Neural progenitor cell (in vitro differentiated cells): ENCODE data around the gene TPST1. TPM values are rescaled to one million over a fixed set of nuclear protein-coding genes. Genes with fewer than 3 reads are reported as not detected.

Experiments used
- DNase-seq: peaks from one replicate; pipeline ENCODE4 v3.0.0-alpha.2; 2016; ENCODE audit warnings: low spot score
- H2AFZ ChIP-seq: fragments of 200-600 bp; sonication (generic); replicated peaks from 2 replicates; pipeline ENCODE4 v1.6.1; 2016; ENCODE audit warnings: antibody characterized with exemption
- H3F3A ChIP-seq: fragments of 200-600 bp; sonication (generic); 2 replicates; pipeline ENCODE4 v1.6.1; 2016; ENCODE audit warnings: antibody characterized with exemption, low read depth
- H3K27ac ChIP-seq: fragments of 200-600 bp; sonication (generic); 2 replicates; pipeline ENCODE4 v1.5.1; 2016; ENCODE audit warnings: mild to moderate bottlenecking
- H3K27me3 ChIP-seq: fragments of 200-600 bp; sonication (generic); 2 replicates; pipeline ENCODE4 v1.6.1; 2016; ENCODE audit warnings: mild to moderate bottlenecking, moderate library complexity
- H3K36me3 ChIP-seq: fragments of 200-600 bp; sonication (generic); 2 replicates; pipeline ENCODE4 v1.5.1; 2016
- H3K4me1 ChIP-seq: fragments of 200-600 bp; sonication (generic); 2 replicates; pipeline ENCODE4 v1.6.1; 2016; ENCODE audit warnings: mixed run types
- H3K4me2 ChIP-seq: fragments of 200-600 bp; sonication (generic); 2 replicates; pipeline ENCODE4 v1.6.1; 2016
- H3K4me3 ChIP-seq: fragments of 200-600 bp; sonication (generic); 2 replicates; pipeline ENCODE4 v1.5.1; 2016
- H3K79me2 ChIP-seq: fragments of 200-600 bp; sonication (generic); 2 replicates; pipeline ENCODE4 v1.6.1; 2016; ENCODE audit warnings: low read depth
- H3K9ac ChIP-seq: fragments of 200-600 bp; sonication (generic); 2 replicates; pipeline ENCODE4 v1.6.1; 2016
- H3K9me3 ChIP-seq: fragments of 200-600 bp; sonication (generic); 2 replicates; pipeline ENCODE4 v1.5.1; 2016; ENCODE audit warnings: low read depth
- H4K20me1 ChIP-seq: fragments of 200-600 bp; sonication (generic); 2 replicates; pipeline ENCODE4 v1.6.1; 2016; ENCODE audit warnings: low read depth
- H3K27ac Mint-ChIP-seq: 3 replicates; pipeline ENCODE4 v1.8.0; 2021; ENCODE audit warnings: mixed read lengths
- H3K27me3 Mint-ChIP-seq: 2 replicates; pipeline ENCODE4 v1.8.0; 2022; ENCODE audit warnings: low read depth, mild to moderate bottlenecking, inconsistent platforms, moderate library complexity, mixed read lengths; ENCODE audit not compliant: insufficient read depth
- H3K36me3 Mint-ChIP-seq: 3 replicates; pipeline ENCODE4 v1.8.0; 2021; ENCODE audit warnings: mixed read lengths
- H3K4me1 Mint-ChIP-seq: 3 replicates; pipeline ENCODE4 v1.8.0; 2021; ENCODE audit warnings: mixed read lengths
- H3K4me3 Mint-ChIP-seq: 3 replicates; pipeline ENCODE4 v1.8.0; 2021; ENCODE audit warnings: mild to moderate bottlenecking, moderate library complexity, mixed read lengths
- H3K9me3 Mint-ChIP-seq: 3 replicates; pipeline ENCODE4 v1.8.0; 2020; ENCODE audit warnings: mixed read lengths
- CTCF ChIP-seq: fragments of 200-600 bp; sonication (generic); IDR thresholded peaks from 2 replicates; pipeline ENCODE4 v1.5.1; 2017; ENCODE audit warnings: antibody characterized with exemption, mild to moderate bottlenecking
- EZH2 ChIP-seq: fragments of 200-600 bp; sonication (generic); IDR thresholded peaks from 2 replicates; pipeline ENCODE4 v1.6.1; 2017; ENCODE audit warnings: antibody characterized with exemption, mild to moderate bottlenecking, moderate library complexity
- EZH2phosphoT487 ChIP-seq: fragments of 200-600 bp; sonication (generic); IDR thresholded peaks from 2 replicates; pipeline ENCODE4 v1.6.1; 2017; ENCODE audit warnings: antibody characterized with exemption
- total RNA-seq: library from RNA; depleted of rRNA; stranded (reverse); fragments of >200 nt; gene quantifications from 2 replicates; pipeline ENCODE4 v1.2.3, GENCODE V29; 2015; ENCODE audit warnings: low replicate concordance

The TPST1 gene
- total RNA-seq, 1 donor from 2014 or later, result 24.9 TPM

- no peaks in the 10 kb centered on the region for H3F3A ChIP-seq
- no peak overlapping the region for H3K4me3 ChIP-seq
- no peaks in the 10 kb centered on the region for H3K9me3 ChIP-seq
- no peaks in the 10 kb centered on the region for H3K4me1 ChIP-seq
- H3K9ac ChIP-seq, result no peak overlapping the region
- H3K36me3 ChIP-seq, result no peaks in the 10 kb centered on the region
- no peak overlapping the region for H3K27ac ChIP-seq
- Mint-ChIP-seq H3K9me3 (peaks cover 3% of the 10 kb centered on the region), H3K27ac (no peak overlapping the region), H3K27me3 (no peaks in the 10 kb centered on the region), H3K4me1 (no peaks in the 10 kb centered on the region), H3K36me3 (peaks cover 10% of the 10 kb centered on the region), H3K4me3 (no peak overlapping the region)
- no peak overlapping the region for H2AFZ ChIP-seq
- DNase-seq, result no peak
- no peaks in the 10 kb centered on the region for H3K27me3 ChIP-seq
- no peaks in the 10 kb centered on the region for H4K20me1 ChIP-seq
- TF ChIP-seq EZH2, result no peak
- TF ChIP-seq EZH2phosphoT487, result no peak
- no peak for TF ChIP-seq CTCF
- no peak overlapping the region for H3K4me2 ChIP-seq
- no peaks in the 10 kb centered on the region for H3K79me2 ChIP-seq
Observed at GRCh38 chr7:66162622-66163021, 42.5 kb upstream of the TPST1 start.

- H4K20me1 ChIP-seq, result no peaks in the 10 kb centered on the region
- no peak overlapping the region for H3K9ac ChIP-seq
- no peaks in the 10 kb centered on the region for H3K9me3 ChIP-seq
- H3K27me3 ChIP-seq, result no peaks in the 10 kb centered on the region
- no peak overlapping the region for H3K27ac ChIP-seq
- no peaks in the 10 kb centered on the region for H3K4me1 ChIP-seq
- H3K4me1 Mint-ChIP-seq, result no peaks in the 10 kb centered on the region
- H3K4me2 ChIP-seq, result no peak overlapping the region
- H3K9me3 Mint-ChIP-seq, result peaks cover 3% of the 10 kb centered on the region
- no peaks in the 10 kb centered on the region for H3K27me3 Mint-ChIP-seq
- peaks cover 7% of the 10 kb centered on the region for H3K36me3 Mint-ChIP-seq
- H3K27ac Mint-ChIP-seq, result no peak overlapping the region
- no peak overlapping the region for H3K4me3 Mint-ChIP-seq
- no peak for TF ChIP-seq EZH2phosphoT487
- no peak for TF ChIP-seq EZH2
- TF ChIP-seq CTCF, result no peak
- H3K4me3 ChIP-seq, result no peak overlapping the region
- DNase-seq, result no peak
- H3K79me2 ChIP-seq, result no peaks in the 10 kb centered on the region
- no peaks in the 10 kb centered on the region for H3K36me3 ChIP-seq
- H3F3A ChIP-seq, result no peaks in the 10 kb centered on the region
- H2AFZ ChIP-seq, result no peak overlapping the region
Observed at GRCh38 chr7:66163186-66163610, 41.9 kb upstream of the TPST1 start.

- Histone ChIP-seq H3K79me2 (no peaks in the 10 kb centered on the region), H3K9me3 (no peaks in the 10 kb centered on the region), H3K9ac (no peak overlapping the region), H2AFZ (no peak overlapping the region), H3K27me3 (no peaks in the 10 kb centered on the region), H3K36me3 (no peaks in the 10 kb centered on the region), H3K4me2 (no peak overlapping the region), H3K4me1 (no peaks in the 10 kb centered on the region), H3K4me3 (no peak overlapping the region), H3K27ac (no peak overlapping the region), H3F3A (no peaks in the 10 kb centered on the region), H4K20me1 (no peaks in the 10 kb centered on the region)
- H3K36me3 Mint-ChIP-seq, result peaks cover 2% of the 10 kb centered on the region
- H3K9me3 Mint-ChIP-seq, result peaks cover 3% of the 10 kb centered on the region
- no peak overlapping the region for H3K4me3 Mint-ChIP-seq
- peak overlapping the region; percentile 70 for H3K27ac Mint-ChIP-seq
- H3K4me1 Mint-ChIP-seq, result no peaks in the 10 kb centered on the region
- TF ChIP-seq EZH2phosphoT487, result no peak
- no peak for TF ChIP-seq EZH2
- no peak for TF ChIP-seq CTCF
- DNase-seq, result no peak
- peaks cover 3% of the 10 kb centered on the region for H3K27me3 Mint-ChIP-seq
Observed at GRCh38 chr7:66164356-66164755, 40.8 kb upstream of the TPST1 start.
